8988T (cell line): ENCODE data around the gene TBC1D20.
"Not testable (repeated sequence)": the region's sequence is repeated elsewhere in the genome, so short reads cannot be mapped to it uniquely, and the experiment has no call there.

ENCODE experiments used
- DNase-seq: peaks from one replicate; pipeline ENCODE4 v3.0.0; 2011

TBC1D20 gene

DNA sequence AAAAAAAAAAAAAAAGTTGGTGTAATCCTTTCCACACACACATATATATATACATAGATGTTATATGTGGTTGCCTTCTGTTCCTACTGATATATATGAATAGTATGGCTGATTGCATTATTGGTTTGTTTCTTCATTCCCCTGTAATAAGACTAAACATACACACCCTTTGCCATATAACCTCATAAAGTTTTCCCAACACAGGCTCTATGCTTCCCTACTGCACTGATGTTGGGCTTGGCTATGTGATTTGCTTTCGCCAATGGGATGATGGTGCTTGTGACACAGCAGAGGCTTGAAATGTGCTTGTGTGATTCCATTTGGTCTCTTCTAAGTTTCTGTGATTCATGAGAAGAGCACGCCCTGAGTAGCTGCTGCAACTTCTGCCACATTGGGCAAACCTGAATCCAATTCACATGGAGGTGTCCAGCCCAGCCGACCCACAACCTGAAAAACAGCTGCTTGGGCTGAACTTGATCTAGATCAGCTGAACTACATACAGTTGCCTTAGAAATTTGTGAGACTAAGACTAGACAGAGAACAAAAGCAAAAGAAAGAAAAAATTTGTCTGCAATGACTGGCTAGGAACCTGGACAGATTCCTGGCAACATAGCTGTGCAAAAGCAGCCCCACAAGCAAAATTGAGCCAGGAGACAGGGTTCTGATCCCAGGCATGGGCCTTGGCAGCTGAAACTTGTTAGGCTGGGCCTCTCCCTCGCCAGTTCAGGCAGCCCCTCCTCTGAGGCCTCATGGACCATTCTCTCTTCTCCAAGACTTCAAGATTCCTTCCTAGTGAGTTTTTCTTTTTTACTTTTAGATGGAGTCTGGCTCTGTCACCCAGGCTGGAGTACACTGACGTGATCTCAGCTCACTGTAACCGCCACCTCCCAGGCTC lies 13.4 kb upstream of the TBC1D20 start:
- no peak for DNase-seq

DNA sequence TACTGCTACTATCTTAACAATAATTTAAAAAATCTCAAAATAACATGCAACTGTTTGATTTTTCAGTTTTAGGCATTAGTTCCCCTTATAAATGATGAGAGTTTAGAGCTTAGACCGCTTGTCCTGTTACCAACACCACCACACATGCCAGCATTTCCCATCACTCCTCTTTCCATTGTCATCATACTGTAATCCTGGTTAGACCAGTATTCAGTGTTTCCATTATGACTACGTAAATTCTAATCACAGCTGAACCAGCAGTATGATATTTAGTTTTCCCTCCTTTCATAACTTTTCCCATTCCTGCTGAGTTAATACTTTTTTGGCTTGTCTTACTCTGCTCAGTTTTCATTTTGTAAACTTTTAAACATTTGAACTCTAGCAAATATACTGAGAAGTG lies 12.2 kb upstream of the TBC1D20 start:
- no peak for DNase-seq

- no peak for DNase-seq
Observed at GRCh38 chr20:472889-473292, 10.6 kb upstream of the TBC1D20 start.

DNA sequence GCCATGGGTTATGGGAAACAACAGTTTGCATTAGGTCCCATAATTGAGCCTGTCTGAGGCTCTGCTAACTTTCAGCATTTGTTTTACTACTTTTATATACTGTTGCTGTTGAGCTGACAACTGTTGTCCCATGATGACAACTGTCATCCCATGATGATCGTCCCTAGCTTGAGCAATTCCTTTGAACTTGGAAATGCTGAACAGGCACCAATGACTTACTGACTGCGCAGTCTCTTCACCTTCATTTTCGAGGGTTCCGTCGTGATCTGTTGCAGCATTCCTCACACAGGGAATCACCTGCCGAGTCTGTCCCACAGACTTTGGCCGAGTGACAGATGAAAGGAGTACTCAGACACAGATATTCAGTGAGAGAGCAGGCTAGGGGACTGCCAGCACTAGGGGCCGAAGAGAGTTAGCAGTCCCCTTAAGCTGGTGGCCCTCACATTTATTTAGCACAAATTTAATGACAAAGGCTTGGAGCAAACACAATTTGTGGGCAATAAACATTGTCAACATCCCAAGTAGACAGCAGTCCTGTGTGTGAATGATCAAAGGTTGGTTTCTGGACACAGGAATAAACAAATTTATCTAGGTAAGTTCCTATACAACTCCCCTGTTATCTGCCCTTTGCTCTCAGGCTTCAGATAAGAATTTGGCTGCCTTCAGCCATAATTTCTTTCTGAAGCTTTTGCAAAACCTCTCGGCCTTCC lies 10.0 kb upstream of the TBC1D20 start:
- DNase-seq: no peak

- no peak for DNase-seq
Observed at GRCh38 chr20:469746-470490, 7.6 kb upstream of the TBC1D20 start.

DNA sequence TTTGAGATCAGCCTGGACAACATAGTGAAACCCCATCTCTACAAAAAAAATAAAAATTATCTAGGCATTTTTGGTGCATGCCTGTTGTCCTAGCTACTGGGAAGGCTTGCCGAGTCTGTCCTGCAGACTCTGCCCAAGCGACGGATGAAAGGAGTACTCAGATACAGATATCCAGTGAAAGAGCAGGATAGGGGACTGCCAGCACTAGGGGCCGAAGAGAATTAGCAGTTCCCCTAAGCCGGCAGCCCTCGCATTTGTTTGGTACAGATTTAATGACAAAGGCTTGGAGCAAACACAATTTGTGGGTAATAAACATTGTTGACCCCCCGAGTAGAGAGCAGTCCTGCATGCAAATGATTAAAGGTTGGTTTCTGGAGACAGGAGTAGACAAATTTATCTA lies 5.4 kb upstream of the TBC1D20 start:
- no peak for DNase-seq

DNA sequence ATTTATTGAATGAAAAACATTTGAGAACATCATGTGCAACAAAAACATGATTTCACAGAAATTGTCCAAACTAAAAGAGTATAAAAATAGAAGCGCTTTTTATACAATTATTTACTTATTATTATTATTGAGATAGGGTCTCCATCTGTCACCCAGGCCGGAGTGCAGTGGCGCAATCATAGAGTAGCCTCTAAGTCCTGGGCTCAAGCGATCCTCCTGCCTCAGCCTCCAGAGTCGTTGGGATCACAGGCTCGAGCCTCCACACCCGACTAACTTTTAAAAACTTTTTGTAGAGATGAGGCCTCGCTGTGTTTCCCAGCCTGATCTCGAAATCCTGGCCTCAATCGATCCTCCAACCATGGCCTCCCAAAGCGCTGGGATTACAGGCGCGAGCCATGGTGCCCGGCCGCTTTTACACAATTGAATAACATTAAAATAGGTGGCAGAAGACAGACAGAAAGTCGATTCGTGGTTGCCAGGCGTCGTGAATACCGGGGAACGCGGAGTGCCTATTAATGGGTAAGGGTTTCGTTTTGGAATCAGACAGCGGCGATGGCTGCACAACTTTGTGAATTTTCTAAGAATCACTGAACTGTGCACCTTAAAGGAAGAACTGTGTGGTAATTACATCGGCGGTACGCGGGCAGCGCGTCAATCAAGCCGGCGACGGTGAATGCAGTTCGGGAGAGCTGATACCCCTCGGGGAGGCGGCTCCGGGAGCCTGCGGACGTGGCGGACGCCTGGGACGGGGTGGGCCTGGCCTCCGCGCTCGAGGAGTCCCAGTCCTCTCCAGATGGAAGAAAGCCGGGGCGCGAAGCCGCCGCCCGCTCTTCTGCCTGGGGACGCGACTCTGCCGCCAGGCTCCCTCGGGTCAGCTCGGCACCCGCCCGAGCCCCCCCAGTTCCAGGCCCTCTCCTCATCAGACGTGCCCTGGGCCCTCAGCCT lies 807 bp downstream of the TBC1D20 start:
- DNase-seq: peak; percentile 65

DNA sequence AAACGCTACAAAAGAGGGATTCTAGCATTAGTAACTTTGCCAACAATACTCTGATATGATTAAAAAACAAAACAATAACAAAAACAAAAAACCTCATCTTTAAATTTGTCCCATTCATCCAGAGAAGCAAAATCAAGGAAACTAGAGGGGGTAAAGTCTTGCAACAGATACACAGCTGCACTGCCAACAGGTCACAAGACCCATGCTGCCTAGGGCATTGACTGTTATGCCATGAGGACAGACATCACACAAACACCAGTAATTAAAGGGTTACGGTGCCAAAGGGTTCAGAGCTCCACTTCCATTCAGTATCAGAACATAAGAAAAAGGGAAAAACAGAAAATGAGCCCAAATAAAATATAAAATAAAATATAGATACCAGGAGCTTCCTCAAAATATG lies 1.6 kb downstream of the TBC1D20 start:
- peak; percentile 35 for DNase-seq

DNA sequence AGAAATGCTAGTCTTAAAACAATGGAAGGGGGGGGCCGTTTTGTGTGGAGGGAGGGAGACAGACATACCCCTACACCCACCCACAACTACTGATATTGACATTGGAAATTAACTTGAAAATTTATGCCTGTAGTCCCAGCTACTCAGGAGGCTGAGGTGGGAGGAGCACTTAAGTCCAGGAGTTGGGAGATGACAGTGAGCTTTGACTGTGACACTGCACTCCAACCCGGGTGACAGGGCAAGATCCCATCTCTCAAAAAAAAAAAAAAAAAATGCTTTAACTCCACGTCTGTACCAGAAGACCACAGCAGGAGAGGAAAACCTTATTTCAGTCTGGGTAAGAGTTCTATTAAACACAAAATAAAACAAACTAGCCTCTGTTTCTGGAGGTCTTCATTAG lies 2.2 kb downstream of the TBC1D20 start:
- no peak for DNase-seq

DNA sequence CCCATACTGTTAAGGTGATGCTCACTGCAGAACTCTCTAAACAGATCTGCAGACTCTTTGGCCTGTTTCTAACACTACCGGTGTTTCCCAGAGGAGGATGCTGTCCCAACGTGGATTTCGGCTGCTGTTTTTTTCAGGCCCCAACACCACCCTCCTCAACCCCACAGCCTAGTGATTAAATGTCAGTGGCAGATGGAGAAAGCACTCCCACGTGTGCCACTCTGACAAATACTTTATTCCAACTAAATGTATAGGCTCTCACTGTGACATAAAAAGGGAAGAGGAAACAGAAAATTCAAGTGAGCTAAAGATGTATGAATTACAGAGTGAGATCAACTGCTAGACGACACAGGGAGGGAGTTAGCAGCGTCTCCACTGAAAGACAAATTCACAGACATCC lies 3.6 kb downstream of the TBC1D20 start:
- no peak for DNase-seq

- DNase-seq: no peak
Observed at GRCh38 chr20:454951-455350, 7.4 kb downstream of the TBC1D20 start.

GRCh38 chr20:452021-452420 lies 10.3 kb downstream of the TBC1D20 start:
- DNase-seq: not testable (repeated sequence)

DNA sequence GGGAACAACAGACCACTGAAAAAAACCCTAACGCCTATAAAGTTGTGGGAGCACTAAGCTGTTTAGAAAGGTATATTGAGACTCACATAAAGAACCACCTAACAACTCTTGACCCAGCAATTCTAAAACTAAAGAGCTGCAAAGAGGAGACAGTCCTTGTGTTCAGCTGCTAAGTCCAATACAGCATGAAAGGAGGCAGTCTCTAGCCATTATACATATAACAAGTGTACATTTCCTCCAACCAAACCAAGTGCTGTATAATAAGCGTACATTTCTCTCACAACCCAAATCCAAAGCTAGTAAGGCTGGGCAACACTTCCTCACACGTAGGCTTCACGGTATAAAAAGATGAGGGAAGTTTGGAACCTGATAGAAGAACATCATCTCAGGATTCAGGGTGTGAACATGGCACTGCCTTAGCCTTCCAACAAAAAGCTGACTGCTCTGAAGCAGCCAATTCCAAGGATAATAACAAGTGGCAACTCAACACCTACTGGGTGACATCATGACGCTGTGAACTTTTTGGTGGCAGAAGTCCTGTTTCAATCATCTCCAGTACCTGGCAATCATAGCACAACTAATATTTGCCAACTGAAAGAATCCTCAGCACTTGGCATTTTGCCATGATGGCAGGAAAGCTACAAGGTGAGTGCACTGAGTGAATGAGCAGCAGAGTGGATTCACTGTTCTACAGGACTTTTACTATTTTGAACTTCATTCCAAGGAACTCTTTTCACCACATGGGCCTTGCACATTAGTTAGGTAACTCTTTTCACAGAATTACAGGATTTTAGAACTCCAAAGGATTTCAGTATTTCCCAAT lies 16.6 kb downstream of the TBC1D20 start:
- DNase-seq: no peak

GRCh38 chr20:444862-445426 lies 17.4 kb downstream of the TBC1D20 start:
- no peak for DNase-seq

DNA sequence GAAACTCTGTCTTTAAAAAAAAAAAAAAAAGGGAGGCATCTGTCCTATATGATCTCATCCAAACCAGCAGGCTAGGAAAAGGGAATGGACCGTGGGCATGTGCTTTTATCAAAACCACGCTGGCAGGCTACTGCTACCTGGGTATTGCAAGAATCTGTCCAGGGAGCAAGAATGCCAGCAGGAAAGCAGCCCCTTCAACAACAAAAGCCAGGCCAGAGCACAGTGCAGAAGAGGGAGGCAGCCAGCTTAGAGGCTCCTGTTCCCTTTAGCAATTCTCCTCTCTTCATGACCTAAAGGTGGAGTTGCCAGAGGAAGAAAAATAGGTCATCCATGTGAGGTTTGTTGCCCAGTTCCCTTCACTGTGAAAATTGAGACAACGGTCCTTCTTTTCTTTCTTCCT lies 18.2 kb downstream of the TBC1D20 start:
- DNase-seq: no peak

DNA sequence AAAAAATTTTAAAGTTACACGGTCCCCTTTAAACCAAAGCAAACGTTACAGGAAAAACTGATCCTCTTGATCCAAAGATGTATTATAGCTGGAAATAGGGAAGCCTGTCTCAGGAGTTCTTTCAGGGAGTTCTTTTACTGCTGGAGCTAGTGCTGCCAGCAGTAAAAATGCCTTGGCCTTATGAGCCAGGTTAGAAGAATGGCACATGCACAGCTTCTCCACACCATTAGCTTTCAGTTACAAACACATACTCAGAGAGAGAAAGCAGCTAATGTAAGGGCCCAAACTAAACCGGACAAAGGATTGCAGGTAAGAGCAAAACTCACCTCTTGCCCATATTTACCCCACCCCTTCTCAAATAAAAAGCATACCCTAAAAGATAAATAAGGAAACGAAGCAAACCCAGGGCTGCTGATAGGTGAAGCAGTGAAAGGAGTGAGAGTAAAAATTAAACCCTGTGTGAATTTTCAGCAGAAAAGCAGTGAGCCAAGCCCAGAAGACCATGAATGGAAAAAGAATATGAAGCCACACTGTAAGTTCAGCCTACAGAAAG lies 19.0 kb downstream of the TBC1D20 start:
- no peak for DNase-seq

DNA sequence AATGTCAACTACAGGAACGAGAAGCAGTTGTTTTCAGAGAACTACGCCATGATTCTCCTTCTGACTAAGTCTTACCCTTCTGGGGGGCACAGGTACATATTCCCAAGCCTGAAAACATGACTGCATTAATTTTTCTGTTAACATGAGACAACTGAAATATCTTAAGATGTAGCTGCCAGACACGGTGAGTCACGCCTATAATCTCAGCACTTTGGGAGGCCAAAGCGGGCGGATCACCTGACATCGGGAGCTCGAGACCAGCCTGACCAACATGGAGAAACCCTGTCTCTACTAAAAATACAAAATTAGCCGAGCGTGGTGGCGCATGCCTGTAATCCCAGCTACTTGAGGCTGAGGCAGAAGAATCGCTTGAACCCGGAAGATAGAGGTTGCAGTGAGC lies 21.7 kb downstream of the TBC1D20 start:
- DNase-seq: no peak

- no peak for DNase-seq
Observed at GRCh38 chr20:440148-440547, 22.2 kb downstream of the TBC1D20 start.

GRCh38 chr20:438571-439469 lies 23.5 kb downstream of the TBC1D20 start:
- no peak for DNase-seq
